Measurements from ENCODE around the gene METTL16. TPM values are rescaled to one million over a fixed set of nuclear protein-coding genes. Genes with fewer than 3 reads are reported as not detected.

METTL16 gene
- polyA plus RNA-seq, 1 of the 3 experiments (the other 2 are of a cell fraction) = 8.1 TPM

DNA sequence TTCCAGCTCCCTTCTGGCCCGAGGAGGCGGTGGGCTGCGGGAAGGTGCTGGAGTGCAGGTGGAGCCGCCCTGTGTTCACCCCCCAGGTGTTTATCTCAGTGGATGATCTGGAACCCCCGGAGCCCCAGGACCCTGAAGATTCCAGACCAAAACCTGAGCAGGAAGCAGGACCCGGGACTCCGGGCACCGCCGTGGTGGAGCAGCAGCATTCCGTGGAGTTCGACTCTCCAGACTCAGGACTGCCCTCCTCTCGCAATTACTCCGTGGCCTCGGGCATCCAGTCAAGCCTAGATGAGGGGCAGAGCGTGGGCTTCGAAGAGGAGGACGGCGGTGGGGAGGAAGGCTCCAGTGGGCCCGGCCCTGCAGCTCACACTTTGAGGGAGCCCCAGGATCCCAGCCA is 136.3 kb downstream of the METTL16 start:
- H3K4me1 ChIP-seq (ENCODE audit: control insufficient read depth in 1 of 2, insufficient read depth in 2 of 2, low read depth in 1 of 2, low read length in 1 of 2) = peaks cover 0 to 16% of the 10 kb centered on the region in 2 experiments; a peak in 1 of 4 replicates
- peak; percentile 20 for DNase-seq
- ChIA-PET POLR2A (no interaction called here), CTCF (interaction anchor here (1.0 to 26.4 kb wide), 3 partner anchors 9 to 34 kb away, joined by 4 to 654 read pairs (median 4); partner anchors contain the start of gene MNT)
- 100% methylated on average over 5 of the region's 19 CpGs for WGBS (ENCODE audit: low lambda C conversion rate)
- no peak overlapping the region for H3K9ac ChIP-seq
- no peaks in the 10 kb centered on the region for H3K27me3 ChIP-seq (ENCODE audit: insufficient read depth)
- no peaks in the 10 kb centered on the region for H3K9me2 ChIP-seq
- no peaks in the 10 kb centered on the region for H3F3A ChIP-seq (replicated peaks; ENCODE audit: insufficient read depth)
- no peaks in the 10 kb centered on the region for H3K79me2 ChIP-seq (ENCODE audit: insufficient read depth)
- no peaks in the 10 kb centered on the region for H3K9me3 ChIP-seq
- no peak overlapping the region for H3K4me2 ChIP-seq
- H2AFZ ChIP-seq (ENCODE audit: low read depth) = no peak overlapping the region
- H3K4me3 ChIP-seq (ENCODE audit: low read depth in 2 of 2, low read length in 1 of 2) = no peak overlapping the region
- no peaks in the 10 kb centered on the region for H4K20me1 ChIP-seq (ENCODE audit: insufficient read depth)
- peaks cover 3 to 72% of the 10 kb centered on the region in 2 experiments for H3K36me3 ChIP-seq (replicated peaks in 1 of 2; ENCODE audit: control insufficient read depth in 1 of 2, insufficient read depth in 2 of 2, low read length in 1 of 2)
- H3K27ac ChIP-seq (ENCODE audit: low read depth in 2 of 2, low read length in 1 of 2) = no peak overlapping the region
- no peak for TF ChIP-seq FOXM1 (IDR thresholded peaks at IDR 0.05; ENCODE audit: low read depth)
- TF ChIP-seq, protein P1, sequence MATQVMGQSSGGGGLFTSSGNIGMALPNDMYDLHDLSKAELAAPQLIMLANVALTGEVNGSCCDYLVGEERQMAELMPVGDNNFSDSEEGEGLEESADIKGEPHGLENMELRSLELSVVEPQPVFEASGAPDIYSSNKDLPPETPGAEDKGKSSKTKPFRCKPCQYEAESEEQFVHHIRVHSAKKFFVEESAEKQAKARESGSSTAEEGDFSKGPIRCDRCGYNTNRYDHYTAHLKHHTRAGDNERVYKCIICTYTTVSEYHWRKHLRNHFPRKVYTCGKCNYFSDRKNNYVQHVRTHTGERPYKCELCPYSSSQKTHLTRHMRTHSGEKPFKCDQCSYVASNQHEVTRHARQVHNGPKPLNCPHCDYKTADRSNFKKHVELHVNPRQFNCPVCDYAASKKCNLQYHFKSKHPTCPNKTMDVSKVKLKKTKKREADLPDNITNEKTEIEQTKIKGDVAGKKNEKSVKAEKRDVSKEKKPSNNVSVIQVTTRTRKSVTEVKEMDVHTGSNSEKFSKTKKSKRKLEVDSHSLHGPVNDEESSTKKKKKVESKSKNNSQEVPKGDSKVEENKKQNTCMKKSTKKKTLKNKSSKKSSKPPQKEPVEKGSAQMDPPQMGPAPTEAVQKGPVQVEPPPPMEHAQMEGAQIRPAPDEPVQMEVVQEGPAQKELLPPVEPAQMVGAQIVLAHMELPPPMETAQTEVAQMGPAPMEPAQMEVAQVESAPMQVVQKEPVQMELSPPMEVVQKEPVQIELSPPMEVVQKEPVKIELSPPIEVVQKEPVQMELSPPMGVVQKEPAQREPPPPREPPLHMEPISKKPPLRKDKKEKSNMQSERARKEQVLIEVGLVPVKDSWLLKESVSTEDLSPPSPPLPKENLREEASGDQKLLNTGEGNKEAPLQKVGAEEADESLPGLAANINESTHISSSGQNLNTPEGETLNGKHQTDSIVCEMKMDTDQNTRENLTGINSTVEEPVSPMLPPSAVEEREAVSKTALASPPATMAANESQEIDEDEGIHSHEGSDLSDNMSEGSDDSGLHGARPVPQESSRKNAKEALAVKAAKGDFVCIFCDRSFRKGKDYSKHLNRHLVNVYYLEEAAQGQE (IDR thresholded peaks at IDR 0.05; ENCODE audit: low read depth, low read length) = no peak
- no peak for TF ChIP-seq EZH2phosphoT487 (IDR thresholded peaks at IDR 0.05; ENCODE audit: borderline replicate concordance, low read depth)
- TF ChIP-seq ELF1 (IDR thresholded peaks at IDR 0.05) = no peak
- no peak for TF ChIP-seq RAD21 (IDR thresholded peaks at IDR 0.05; ENCODE audit: low read length)
- TF ChIP-seq RXRA (IDR thresholded peaks at IDR 0.05; ENCODE audit: borderline replicate concordance, low read depth) = no peak
- no peak for TF ChIP-seq FOXJ3 (CRISPR knock-in tag; IDR thresholded peaks at IDR 0.05)
- no peak for TF ChIP-seq FOSL2 (IDR thresholded peaks at IDR 0.05; ENCODE audit: borderline replicate concordance, low read depth)
- no peak for TF ChIP-seq GABPA (IDR thresholded peaks at IDR 0.05; ENCODE audit: low read depth)
- no peak for TF ChIP-seq RCOR1 (IDR thresholded peaks at IDR 0.05; ENCODE audit: low read length)
- TF ChIP-seq SMC3 (IDR thresholded peaks at IDR 0.05; ENCODE audit: low read depth, low read length) = no peak
- TF ChIP-seq, protein P2, sequence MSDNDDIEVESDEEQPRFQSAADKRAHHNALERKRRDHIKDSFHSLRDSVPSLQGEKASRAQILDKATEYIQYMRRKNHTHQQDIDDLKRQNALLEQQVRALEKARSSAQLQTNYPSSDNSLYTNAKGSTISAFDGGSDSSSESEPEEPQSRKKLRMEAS (IDR thresholded peaks at IDR 0.05; ENCODE audit: low read depth) = no peak
- TF ChIP-seq CHD2 (IDR thresholded peaks at IDR 0.05; ENCODE audit: low read length, partially characterized antibody) = no peak
- TF ChIP-seq YY1 (IDR thresholded peaks at IDR 0.05; ENCODE audit: low read depth) = no peak
- TF ChIP-seq, protein P3, sequence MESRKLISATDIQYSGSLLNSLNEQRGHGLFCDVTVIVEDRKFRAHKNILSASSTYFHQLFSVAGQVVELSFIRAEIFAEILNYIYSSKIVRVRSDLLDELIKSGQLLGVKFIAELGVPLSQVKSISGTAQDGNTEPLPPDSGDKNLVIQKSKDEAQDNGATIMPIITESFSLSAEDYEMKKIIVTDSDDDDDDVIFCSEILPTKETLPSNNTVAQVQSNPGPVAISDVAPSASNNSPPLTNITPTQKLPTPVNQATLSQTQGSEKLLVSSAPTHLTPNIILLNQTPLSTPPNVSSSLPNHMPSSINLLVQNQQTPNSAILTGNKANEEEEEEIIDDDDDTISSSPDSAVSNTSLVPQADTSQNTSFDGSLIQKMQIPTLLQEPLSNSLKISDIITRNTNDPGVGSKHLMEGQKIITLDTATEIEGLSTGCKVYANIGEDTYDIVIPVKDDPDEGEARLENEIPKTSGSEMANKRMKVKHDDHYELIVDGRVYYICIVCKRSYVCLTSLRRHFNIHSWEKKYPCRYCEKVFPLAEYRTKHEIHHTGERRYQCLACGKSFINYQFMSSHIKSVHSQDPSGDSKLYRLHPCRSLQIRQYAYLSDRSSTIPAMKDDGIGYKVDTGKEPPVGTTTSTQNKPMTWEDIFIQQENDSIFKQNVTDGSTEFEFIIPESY (IDR thresholded peaks at IDR 0.05; ENCODE audit: borderline replicate concordance, low read depth) = no peak
- TF ChIP-seq, protein P4, sequence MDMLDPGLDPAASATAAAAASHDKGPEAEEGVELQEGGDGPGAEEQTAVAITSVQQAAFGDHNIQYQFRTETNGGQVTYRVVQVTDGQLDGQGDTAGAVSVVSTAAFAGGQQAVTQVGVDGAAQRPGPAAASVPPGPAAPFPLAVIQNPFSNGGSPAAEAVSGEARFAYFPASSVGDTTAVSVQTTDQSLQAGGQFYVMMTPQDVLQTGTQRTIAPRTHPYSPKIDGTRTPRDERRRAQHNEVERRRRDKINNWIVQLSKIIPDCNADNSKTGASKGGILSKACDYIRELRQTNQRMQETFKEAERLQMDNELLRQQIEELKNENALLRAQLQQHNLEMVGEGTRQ (IDR thresholded peaks at IDR 0.05; ENCODE audit: borderline replicate concordance, low read depth, low read length) = no peak
- TF ChIP-seq GATA2 (CRISPR knock-in tag; IDR thresholded peaks at IDR 0.05) = no peak
- TF ChIP-seq MXI1 (IDR thresholded peaks at IDR 0.05; ENCODE audit: low read depth, low read length) = no peak
- TF ChIP-seq POLR2AphosphoS5 (IDR thresholded peaks at IDR 0.05; ENCODE audit: low read depth, low read length) = no peak
- no peak for TF ChIP-seq TCF12 (IDR thresholded peaks at IDR 0.05)

Measured in SK-N-SH (cell line).